GM12878 (cell line): Measurements from ENCODE around the gene NSUN7. TPM values are rescaled to one million over a fixed set of nuclear protein-coding genes. Genes with fewer than 3 reads are reported as not detected.

Experiments
- ATAC-seq: fragments of 200-7000 bp; cut with Tn5 transposase; 3 replicates; pipeline ENCODE4 v1.9.1; 2020; ENCODE audit warnings: mild to moderate bottlenecking, moderate library complexity
- BruUV-seq: library from RNA; stranded (reverse); fragments of 400-500 nt; replicated peaks from 2 replicates; lab custom pipeline; 2021; lab: Mats Ljungman, UMichigan
- CTCF ChIA-PET: fragments of 300-600 bp; sonication (Branson Sonifier 250); formaldehyde crosslinking; extraction: SDS; loops from one replicate; lab custom pipeline; 2021; ENCODE audit warnings: inconsistent platforms; lab: Yijun Ruan, JAX
- POLR2A ChIA-PET: fragments of 350-600 bp; formaldehyde crosslinking; extraction: SDS; loops from one replicate; lab custom pipeline; 2021; ENCODE audit warnings: inconsistent platforms; lab: Charles Lee
- RAD21 ChIA-PET: fragments of 300-600 bp; sonication (Branson Sonifier 250); formaldehyde crosslinking; loops from one replicate; lab custom pipeline; 2023; ENCODE audit warnings: antibody characterized with exemption; ENCODE audit not compliant: unreplicated experiment; lab: Charles Lee
- SMC1A ChIA-PET: fragments of 300-600 bp; sonication (Branson Sonifier 250); formaldehyde crosslinking; loops from one replicate; lab custom pipeline; 2023; ENCODE audit not compliant: unreplicated experiment, uncharacterized antibody; lab: Charles Lee
- DNase-seq: peaks from one replicate; pipeline ENCODE4 v3.0.0-alpha.2; 2011; ENCODE audit warnings: low read depth, low spot score
- FAIRE-seq: peaks from 3 replicates; lab custom pipeline; 2011; peaks lifted over from hg19 to GRCh38; lab: Jason Lieb, UNC
- H2AFZ ChIP-seq: 2 replicates; pipeline ENCODE4 v1.6.0; 2011; ENCODE audit warnings: low read depth, low read length, control low read depth; ENCODE audit not compliant: control insufficient read depth
- H3K27ac ChIP-seq: 2 replicates; pipeline ENCODE4 v1.5.1; 2011; ENCODE audit warnings: control low read depth; ENCODE audit not compliant: control insufficient read depth, insufficient read depth
- H3K27me3 ChIP-seq, 2 experiments: replicated peaks in 1 of 2; 2 replicates each; pipeline versions ENCODE4 v1.6.0 to v1.6.1; 2011; ENCODE audit warnings: low read length in 1 of 2; ENCODE audit not compliant: control insufficient read depth in 2 of 2, insufficient read depth in 2 of 2
- H3K36me3 ChIP-seq, 2 experiments: 2 replicates each; pipeline ENCODE4 v1.5.1; 2011; ENCODE audit warnings: low read length in 1 of 2; ENCODE audit not compliant: control insufficient read depth in 2 of 2, insufficient read depth in 2 of 2
- H3K4me1 ChIP-seq: 2 replicates; pipeline ENCODE4 v1.6.1; 2011; ENCODE audit warnings: mild to moderate bottlenecking, low read length, moderate library complexity, mixed read lengths; ENCODE audit not compliant: control insufficient read depth, insufficient read depth
- H3K4me2 ChIP-seq: 2 replicates; pipeline ENCODE4 v1.6.0; 2011; ENCODE audit warnings: control low read depth; ENCODE audit not compliant: control insufficient read depth, insufficient read depth
- H3K4me3 ChIP-seq: fragments of 200-600 bp; sonication (generic); 2 replicates; pipeline ENCODE4 v1.5.1; 2016
- H3K79me2 ChIP-seq: 2 replicates; pipeline ENCODE4 v1.6.0; 2011; ENCODE audit warnings: low read length; ENCODE audit not compliant: control insufficient read depth, insufficient read depth
- H3K9ac ChIP-seq: 2 replicates; pipeline ENCODE4 v1.8.0; 2011; ENCODE audit warnings: low read length, control low read depth, mixed read lengths; ENCODE audit not compliant: control insufficient read depth, insufficient read depth
- H3K9me3 ChIP-seq: replicated peaks from 3 replicates; pipeline ENCODE4 v1.5.1; 2011; ENCODE audit warnings: mild to moderate bottlenecking, low read length; ENCODE audit not compliant: control insufficient read depth, insufficient read depth
- H4K20me1 ChIP-seq: 2 replicates; pipeline ENCODE4 v1.6.0; 2011; ENCODE audit not compliant: control insufficient read depth, insufficient read depth
- CREM ChIP-seq: IDR thresholded peaks from 2 replicates; pipeline ENCODE4 v1.6.1; 2014; ENCODE audit warnings: antibody characterized with exemption, low read depth
- DPF2 ChIP-seq: fragments of 450-650 bp; IDR thresholded peaks from 2 replicates; pipeline ENCODE4 v1.6.1; 2017; ENCODE audit warnings: mild to moderate bottlenecking
- MAX ChIP-seq: IDR thresholded peaks from 2 replicates; pipeline ENCODE4 v1.6.1; 2012; ENCODE audit warnings: low read depth, low read length, improper control_type of control experiment
- NFXL1 ChIP-seq: fragments of 450-650 bp; IDR thresholded peaks from 2 replicates; pipeline ENCODE4 v1.6.1; 2017; ENCODE audit warnings: antibody characterized with exemption, mild to moderate bottlenecking, borderline replicate concordance
- NR2C2 ChIP-seq: IDR thresholded peaks from 2 replicates; pipeline ENCODE4 v1.6.1; 2011; ENCODE audit warnings: borderline replicate concordance, low read depth; ENCODE audit not compliant: control insufficient read depth, insufficient read length
- PAX5 ChIP-seq: IDR thresholded peaks from 2 replicates; pipeline ENCODE4 v1.6.1; 2011; ENCODE audit warnings: low read depth, low read length, borderline replicate concordance
- PAX8 ChIP-seq: fragments of 450-650 bp; IDR thresholded peaks from 2 replicates; pipeline ENCODE4 v1.6.1; 2017; ENCODE audit warnings: mild to moderate bottlenecking, moderate library complexity
- POLR2A ChIP-seq: IDR thresholded peaks from 2 replicates; pipeline ENCODE4 v1.6.1; 2011; ENCODE audit warnings: low read depth, mild to moderate bottlenecking, low read length
- RELA ChIP-seq: fragments of 450-650 bp; IDR thresholded peaks from 2 replicates; pipeline ENCODE4 v1.8.0; 2014; ENCODE audit warnings: borderline replicate concordance; ENCODE audit not compliant: partially characterized antibody
- REST ChIP-seq: IDR thresholded peaks from 2 replicates; pipeline ENCODE4 v1.6.1; 2012; ENCODE audit warnings: mild to moderate bottlenecking, low read depth, low read length
- RFX5 ChIP-seq: IDR thresholded peaks from 2 replicates; pipeline ENCODE4 v1.6.1; 2011; ENCODE audit warnings: low read depth, low read length, improper control_type of control experiment
- SREBF2 ChIP-seq: IDR thresholded peaks from 2 replicates; pipeline ENCODE4 v1.6.1; 2012; ENCODE audit warnings: mild to moderate bottlenecking, low read length
- STAT3 ChIP-seq: IDR thresholded peaks from 2 replicates; pipeline ENCODE4 v1.6.1; 2011; ENCODE audit warnings: low read depth, low read length, improper control_type of control experiment
- WGBS: methylation state at CpG from one replicate; pipeline ENCODE4 v1.1.6; 2016; ENCODE audit warnings: low lambda C conversion rate; ENCODE audit not compliant: insufficient replicate concordance, insufficient coverage; ENCODE audit errors: missing lambda C conversion rate; 5-methylcytosine and 5-hydroxymethylcytosine counted together
- in situ Hi-C: fragments of 300-500 bp; cut with MboI; formaldehyde crosslinking; loops from 9 replicates; pipeline ENCODE4 v1.14.3; 2018; ENCODE audit warnings: mixed read lengths
- intact Hi-C: fragments of 100-400 bp; cut with micrococcal nuclease; formaldehyde crosslinking; loops from one replicate; pipeline ENCODE4 v1.14.2; 2022; ENCODE audit not compliant: unreplicated experiment
- polyA plus RNA-seq, 11 experiments: library from polyadenylated mRNA; depleted of rRNA in 4 of 11; unstranded in 6 of 11; stranded (reverse) in 5 of 11; fragments of >200 nt; fragmentation: Nextera tagmentation in 4 of 11; fragmentation: Illumina TruSeq in 1 of 11; extraction: Ambion mirVana in 4 of 11; extraction: Trizol in 1 of 11; gene quantifications; 1 replicate in 1 of 11; 2 replicates in 10 of 11; pipeline versions ENCODE4 v1.2.1 to v1.2.3, GENCODE V29; 2011 to 2016; ENCODE audit warnings: inconsistent platforms in 2 of 11, missing spikeins in 2 of 11, low read depth in 1 of 11
- total RNA-seq, 4 experiments: library from RNA; depleted of rRNA in 3 of 4; stranded (reverse); fragments of >200 nt in 3 of 4; fragmentation: Illumina TruSeq in 1 of 4; extraction: Trizol in 1 of 4; gene quantifications; 2 replicates each; pipeline versions ENCODE4 v1.2.1 to v1.2.3, GENCODE V29; 2013 to 2021
- TF ChIP-seq, protein P1 (sequence below): fragments of 450-650 bp; IDR thresholded peaks from 2 replicates; pipeline ENCODE4 v1.6.1; 2017; ENCODE audit warnings: mild to moderate bottlenecking
- TF ChIP-seq, protein P2 (sequence below): fragments of 450-650 bp; IDR thresholded peaks from 2 replicates; pipeline ENCODE4 v1.6.1; 2018; ENCODE audit warnings: mild to moderate bottlenecking, low read depth, moderate library complexity; ENCODE audit not compliant: partially characterized antibody

The NSUN7 gene
- total and polyA plus RNA-seq, 10 of the 15 experiments (the other 5 are each of a cell fraction or from before 2014, with no cell fraction given) = 0.02 to 0.21 (median 0.15) TPM; not detected in 3

- in situ Hi-C loops (loop anchor here (5.0 kb wide), 1 partner anchor 109 kb away; no protein-coding TSS in a partner anchor), intact Hi-C loops (loop anchor here (5.0 kb wide), 1 partner anchor 56 kb away; no protein-coding TSS in a partner anchor)
- Histone ChIP-seq H3K36me3 (no peaks in the 10 kb centered on the region; a peak in 1 of 4 replicates), H3K79me2 (no peaks in the 10 kb centered on the region), H3K4me3 (no peak overlapping the region), H3K9me3 (no peaks in the 10 kb centered on the region), H3K4me1 (peaks cover 15% of the 10 kb centered on the region), H3K9ac (no peak overlapping the region), H4K20me1 (no peaks in the 10 kb centered on the region), H3K27me3 (no peaks in the 10 kb centered on the region), H2AFZ (peak overlapping the region; percentile 22; the same call in 1 of the 2 replicates), H3K27ac (peak overlapping the region; percentile 39), H3K4me2 (peak overlapping the region; percentile 46)
- peak; percentile 74 for FAIRE-seq
- no TSS peak for BruUV-seq
- ATAC-seq = peak; percentile 86
- peak; percentile 64 for DNase-seq
- ChIA-PET POLR2A (interaction anchor here (0.9 kb wide), 1 partner anchor 29 kb away, joined by 3 read pairs; no protein-coding TSS in a partner anchor), SMC1A (interaction anchor here (0.6 to 9.4 kb wide), 20 partner anchors 8 to 516 kb away, joined by 3 to 133 read pairs (median 3); no protein-coding TSS in a partner anchor), CTCF (interaction anchor here (0.6 to 11.5 kb wide), 43 partner anchors 8 to 816 kb away, joined by 3 to 224 read pairs (median 4); no protein-coding TSS in a partner anchor), RAD21 (interaction anchor here (0.5 to 2.4 kb wide), 11 partner anchors 17 to 1306 kb away, joined by 3 to 17 read pairs (median 4); no protein-coding TSS in a partner anchor)
- WGBS = 55% methylated on average over 7 of the region's 7 CpGs
- TF ChIP-seq, protein P1, sequence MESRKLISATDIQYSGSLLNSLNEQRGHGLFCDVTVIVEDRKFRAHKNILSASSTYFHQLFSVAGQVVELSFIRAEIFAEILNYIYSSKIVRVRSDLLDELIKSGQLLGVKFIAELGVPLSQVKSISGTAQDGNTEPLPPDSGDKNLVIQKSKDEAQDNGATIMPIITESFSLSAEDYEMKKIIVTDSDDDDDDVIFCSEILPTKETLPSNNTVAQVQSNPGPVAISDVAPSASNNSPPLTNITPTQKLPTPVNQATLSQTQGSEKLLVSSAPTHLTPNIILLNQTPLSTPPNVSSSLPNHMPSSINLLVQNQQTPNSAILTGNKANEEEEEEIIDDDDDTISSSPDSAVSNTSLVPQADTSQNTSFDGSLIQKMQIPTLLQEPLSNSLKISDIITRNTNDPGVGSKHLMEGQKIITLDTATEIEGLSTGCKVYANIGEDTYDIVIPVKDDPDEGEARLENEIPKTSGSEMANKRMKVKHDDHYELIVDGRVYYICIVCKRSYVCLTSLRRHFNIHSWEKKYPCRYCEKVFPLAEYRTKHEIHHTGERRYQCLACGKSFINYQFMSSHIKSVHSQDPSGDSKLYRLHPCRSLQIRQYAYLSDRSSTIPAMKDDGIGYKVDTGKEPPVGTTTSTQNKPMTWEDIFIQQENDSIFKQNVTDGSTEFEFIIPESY = peak; percentile 59; the same call in 1 of the 2 replicates
- TF ChIP-seq NR2C2 = no peak
- TF ChIP-seq CREM = no peak
- TF ChIP-seq STAT3 = no peak
- no peak for TF ChIP-seq RFX5
- TF ChIP-seq PAX5 = peak; percentile 84; the same call in 1 of the 2 replicates
- no peak for TF ChIP-seq PAX8
- TF ChIP-seq RELA = peak; percentile 30
- TF ChIP-seq SREBF2 = no peak
- no peak for TF ChIP-seq REST
- peak; percentile 23; the same call in 1 of the 2 replicates for TF ChIP-seq DPF2
- TF ChIP-seq POLR2A = no peak
- TF ChIP-seq, protein P2, sequence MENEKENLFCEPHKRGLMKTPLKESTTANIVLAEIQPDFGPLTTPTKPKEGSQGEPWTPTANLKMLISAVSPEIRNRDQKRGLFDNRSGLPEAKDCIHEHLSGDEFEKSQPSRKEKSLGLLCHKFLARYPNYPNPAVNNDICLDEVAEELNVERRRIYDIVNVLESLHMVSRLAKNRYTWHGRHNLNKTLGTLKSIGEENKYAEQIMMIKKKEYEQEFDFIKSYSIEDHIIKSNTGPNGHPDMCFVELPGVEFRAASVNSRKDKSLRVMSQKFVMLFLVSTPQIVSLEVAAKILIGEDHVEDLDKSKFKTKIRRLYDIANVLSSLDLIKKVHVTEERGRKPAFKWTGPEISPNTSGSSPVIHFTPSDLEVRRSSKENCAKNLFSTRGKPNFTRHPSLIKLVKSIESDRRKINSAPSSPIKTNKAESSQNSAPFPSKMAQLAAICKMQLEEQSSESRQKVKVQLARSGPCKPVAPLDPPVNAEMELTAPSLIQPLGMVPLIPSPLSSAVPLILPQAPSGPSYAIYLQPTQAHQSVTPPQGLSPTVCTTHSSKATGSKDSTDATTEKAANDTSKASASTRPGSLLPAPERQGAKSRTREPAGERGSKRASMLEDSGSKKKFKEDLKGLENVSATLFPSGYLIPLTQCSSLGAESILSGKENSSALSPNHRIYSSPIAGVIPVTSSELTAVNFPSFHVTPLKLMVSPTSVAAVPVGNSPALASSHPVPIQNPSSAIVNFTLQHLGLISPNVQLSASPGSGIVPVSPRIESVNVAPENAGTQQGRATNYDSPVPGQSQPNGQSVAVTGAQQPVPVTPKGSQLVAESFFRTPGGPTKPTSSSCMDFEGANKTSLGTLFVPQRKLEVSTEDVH = no peak
- no peak for TF ChIP-seq NFXL1
- TF ChIP-seq MAX = no peak
These were observed 91.3 kb downstream of the NSUN7 start for GRCh38 chr4:40840985-40841571.
